H1 (cell line): ENCODE results near the gene CALHM5. TPM values are rescaled to one million over a fixed set of nuclear protein-coding genes. Genes with fewer than 3 reads are reported as not detected.

Experiments
- ATF3 ChIP-seq: IDR thresholded peaks from 2 replicates; pipeline ENCODE4 v1.6.1; 2011; ENCODE audit warnings: low read depth, mild to moderate bottlenecking, low read length; ENCODE audit not compliant: insufficient read depth
- CHD7 ChIP-seq: fragments of 300-600 bp; sonication (generic); IDR thresholded peaks from 2 replicates; pipeline ENCODE4 v1.7.1; 2012; ENCODE audit warnings: low read length, moderate library complexity, mild to moderate bottlenecking, inconsistent platforms; ENCODE audit not compliant: insufficient replicate concordance
- EP300 ChIP-seq, 2 experiments: IDR thresholded peaks; 1 replicate in 1 of 2; 2 replicates in 1 of 2; pipeline ENCODE4 v1.6.1; 2011 to 2012; ENCODE audit warnings: low read depth in 2 of 2, low read length in 2 of 2, mild to moderate bottlenecking in 2 of 2, borderline replicate concordance in 1 of 2, inconsistent platforms in 1 of 2, moderate library complexity in 1 of 2
- KDM1A ChIP-seq: fragments of 200-600, 300-600 bp; sonication (generic); IDR thresholded peaks from 2 replicates; pipeline ENCODE4 v1.7.1; 2016; ENCODE audit warnings: mild to moderate bottlenecking, low read length, borderline replicate concordance
- MAX ChIP-seq: IDR thresholded peaks from 2 replicates; pipeline ENCODE4 v1.6.1; 2012; ENCODE audit warnings: inconsistent platforms
- SP2 ChIP-seq: IDR thresholded peaks from 2 replicates; pipeline ENCODE4 v1.6.1; 2012; ENCODE audit warnings: mild to moderate bottlenecking, low read length, inconsistent platforms
- YY1 ChIP-seq: IDR thresholded peaks from 2 replicates; pipeline ENCODE4 v1.6.1; 2011; ENCODE audit warnings: low read depth, mild to moderate bottlenecking, low read length
- polyA plus RNA-seq, 7 experiments: library from polyadenylated mRNA; depleted of rRNA in 3 of 7; stranded (reverse) in 5 of 7; unstranded in 2 of 7; fragments of >200 nt in 5 of 7; fragments of 200-250 nt in 2 of 7; gene quantifications; 1 replicate in 5 of 7; 2 replicates in 1 of 7; 4 replicates in 1 of 7; pipeline versions ENCODE4 v1.2.1 to v1.2.3, GENCODE V29; 2011 to 2013; ENCODE audit warnings: missing spikeins in 2 of 7, mixed read lengths in 2 of 7
- total RNA-seq: library from RNA; stranded (reverse); fragmentation: NEBNext Ultra II Directional; extraction: Animal tissue kit (Norgen Biotek cat#: 25700); gene quantifications from 2 replicates; pipeline ENCODE4 v1.2.1, GENCODE V29; 2021

Gene CALHM5
- total and polyA plus RNA-seq, 2 of the 8 experiments (the other 6 are each of a cell fraction or from before 2014, with no cell fraction given), result 0.05 to 0.09 TPM

- TF ChIP-seq CHD7 (no peak), MAX (no peak), ATF3 (no peak), KDM1A (no peak), SP2 (no peak), YY1 (no peak), EP300 (IDR thresholded peaks at IDR 0.05; ENCODE audit: borderline replicate concordance in 1 of 2, low read depth in 2 of 2, low read length in 2 of 2) (no peak)
These were observed 34.2 kb downstream of the CALHM5 start, which contains the start of gene TRAPPC3L (continued) for GRCh38 chr6:116545651-116546050.
